K562 (cell line): ENCODE results near the gene IRF4.

Experiments
- CTCF ChIP-seq, 3 experiments: IDR thresholded peaks in 2 of 3; conservative IDR thresholded peaks in 1 of 3; 2 replicates each; pipeline ENCODE4 v1.5.1; 2011 to 2012; ENCODE audit warnings: low read length in 3 of 3, mild to moderate bottlenecking in 3 of 3, control low read depth in 2 of 3, improper control_type of control experiment in 1 of 3, inconsistent platforms in 1 of 3, low read depth in 1 of 3, mixed read lengths in 1 of 3, moderate library complexity in 1 of 3; ENCODE audit not compliant: insufficient read depth in 2 of 3
- JUN ChIP-seq, 2 experiments: sonication (generic) in 1 of 2; formaldehyde crosslinking in 1 of 2; IDR thresholded peaks; 2 replicates each; pipeline versions ENCODE4 v1.6.1 to v1.8.0; 2012 to 2022; ENCODE audit warnings: borderline replicate concordance in 2 of 2, mild to moderate bottlenecking in 2 of 2, improper control_type of control experiment in 1 of 2, low read depth in 1 of 2, low read length in 1 of 2, missing genetic modification reagents in 1 of 2
- ZNF274 ChIP-seq: IDR thresholded peaks from 2 replicates; pipeline ENCODE4 v1.6.1; 2011; ENCODE audit warnings: low read depth, mild to moderate bottlenecking, low read length, moderate library complexity, borderline replicate concordance
- ZNF384 ChIP-seq: IDR thresholded peaks from 2 replicates; pipeline ENCODE4 v1.6.1; 2012; ENCODE audit warnings: low read depth, low read length, improper control_type of control experiment

- TF ChIP-seq ZNF384 (no peak), CTCF (IDR thresholded peaks at IDR 0.05 in 2 of 3, conservative IDR thresholded peaks at IDR 0.05 in 1 of 3; ENCODE audit: insufficient read depth in 2 of 3, low read depth in 1 of 3, low read length in 3 of 3) (no peak), JUN (IDR thresholded peaks at IDR 0.05; ENCODE audit: borderline replicate concordance, low read depth, low read length) (no peak), JUN (CRISPR knock-in tag; IDR thresholded peaks at IDR 0.05; ENCODE audit: borderline replicate concordance) (no peak), ZNF274 (no peak)
Measured at GRCh38 chr6:444653-445275, 53.2 kb downstream of the IRF4 start.
